ENCODE results near the gene IL4R.
"Not testable (repeated sequence)": the region's sequence is repeated elsewhere in the genome, so short reads cannot be mapped to it uniquely, and the experiment has no call there.

The IL4R gene

DNA sequence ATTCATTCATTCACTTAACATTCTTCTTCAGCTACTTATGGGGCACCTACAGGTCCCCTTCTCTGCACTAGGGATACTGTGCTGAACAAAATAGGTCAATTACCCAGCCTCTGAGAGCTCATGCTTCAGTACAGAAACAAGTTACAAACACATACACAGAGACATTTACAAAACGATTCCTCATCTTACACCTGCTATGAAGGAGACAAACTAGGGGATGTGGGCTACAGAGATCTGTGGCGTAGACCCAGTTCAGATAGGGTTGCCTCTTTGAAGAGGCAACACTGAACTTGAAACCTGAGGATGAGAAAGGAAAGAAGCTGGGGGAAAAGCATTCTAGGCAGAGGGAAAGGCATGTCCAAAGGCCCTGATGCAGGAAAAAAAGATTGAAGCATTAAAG is 93.4 kb downstream of the IL4R start:
- DNase-seq, result no peak

DNA sequence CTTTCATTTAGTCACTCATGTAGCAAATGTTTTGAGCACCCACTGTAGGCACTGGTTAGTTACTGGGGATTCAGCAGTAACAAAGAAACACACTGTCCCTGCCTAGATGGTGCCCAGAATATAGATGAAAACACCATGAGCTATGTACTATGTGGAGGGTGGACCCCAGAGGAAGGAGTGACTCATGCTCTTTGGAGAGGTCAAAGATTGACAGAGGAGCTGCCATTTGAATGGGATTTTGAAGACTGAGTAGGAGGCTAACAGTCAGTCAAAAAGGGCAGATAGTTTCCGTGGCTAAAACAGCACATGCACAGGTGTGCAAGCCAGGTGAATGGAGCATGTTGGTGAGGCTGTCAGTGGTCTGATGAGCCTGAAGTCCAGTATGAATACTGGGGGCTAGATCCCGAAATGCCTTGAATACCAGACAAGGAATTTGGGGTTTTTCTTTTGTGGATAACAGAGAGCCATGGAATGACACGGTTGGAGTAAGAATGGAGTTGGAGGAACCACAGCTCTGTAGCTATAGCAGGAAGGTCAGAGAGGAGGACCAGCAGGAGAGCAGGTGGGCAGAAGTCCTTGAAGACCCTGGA is 94.3 kb downstream of the IL4R start:
- DNase-seq, result peak; percentile 67 to 79 (median 71)

DNA sequence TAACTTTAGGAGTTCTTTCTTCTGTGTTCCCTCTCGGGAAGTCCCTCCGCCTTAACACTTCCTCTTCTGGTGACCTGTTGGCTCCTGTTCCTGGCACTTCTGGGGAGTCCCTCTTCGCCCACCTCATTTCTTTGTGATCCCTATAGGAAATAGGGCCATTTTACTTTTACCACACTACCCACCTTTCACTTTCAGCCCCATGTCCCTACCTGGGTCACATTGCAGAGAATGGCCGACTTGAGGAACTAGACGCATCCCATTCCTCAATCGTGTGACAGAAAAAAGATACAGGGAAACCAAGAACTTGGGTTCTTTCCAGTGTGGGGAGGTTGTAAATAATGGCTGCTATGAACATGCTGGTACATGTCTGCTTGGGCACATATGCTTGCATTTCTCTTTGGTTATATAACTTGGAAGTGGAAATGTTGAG is 94.8 kb downstream of the IL4R start:
- peak; percentile 70 to 85 (median 83) for DNase-seq

DNA sequence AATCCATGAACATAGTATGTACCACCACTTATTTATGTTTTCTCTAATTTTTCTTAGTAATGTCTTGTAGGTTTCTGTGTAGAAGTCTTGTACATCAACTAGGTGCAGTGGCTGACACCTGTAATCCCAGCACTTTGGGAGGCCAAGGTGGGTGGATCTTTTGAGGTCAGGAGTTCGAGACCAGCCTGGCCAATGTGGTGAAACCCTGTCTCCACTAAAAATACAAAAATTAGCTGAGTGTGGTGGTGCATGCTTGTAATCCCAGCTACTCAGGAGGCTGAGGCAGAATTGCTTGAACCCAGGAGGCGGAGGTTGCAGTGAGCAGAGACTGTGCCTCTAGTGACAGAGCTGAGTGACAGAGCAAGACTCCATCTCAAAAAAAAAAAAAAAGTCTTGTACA is 96.2 kb downstream of the IL4R start:
- DNase-seq, result not testable (repeated sequence)

DNA sequence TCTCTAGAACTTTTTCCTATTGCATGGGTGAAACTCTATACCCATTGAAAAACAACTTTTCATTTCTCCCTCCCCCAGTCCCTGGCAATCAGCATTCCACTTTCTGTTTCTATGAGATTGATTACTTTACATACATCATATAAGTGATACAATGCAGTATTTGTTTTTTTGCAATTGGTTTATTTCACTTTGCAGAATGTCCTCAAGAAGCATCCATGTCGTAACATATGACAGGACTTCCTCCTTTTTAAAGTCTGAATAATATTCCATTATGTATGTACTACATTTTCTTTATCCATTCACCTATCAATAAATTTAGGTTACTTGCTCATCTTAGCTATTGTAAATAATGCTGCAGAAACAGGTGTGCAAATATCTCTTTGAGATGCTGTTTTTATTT is 97.0 kb downstream of the IL4R start:
- peak in 2 of 3 donors; percentile 69 to 71 for DNase-seq

DNA sequence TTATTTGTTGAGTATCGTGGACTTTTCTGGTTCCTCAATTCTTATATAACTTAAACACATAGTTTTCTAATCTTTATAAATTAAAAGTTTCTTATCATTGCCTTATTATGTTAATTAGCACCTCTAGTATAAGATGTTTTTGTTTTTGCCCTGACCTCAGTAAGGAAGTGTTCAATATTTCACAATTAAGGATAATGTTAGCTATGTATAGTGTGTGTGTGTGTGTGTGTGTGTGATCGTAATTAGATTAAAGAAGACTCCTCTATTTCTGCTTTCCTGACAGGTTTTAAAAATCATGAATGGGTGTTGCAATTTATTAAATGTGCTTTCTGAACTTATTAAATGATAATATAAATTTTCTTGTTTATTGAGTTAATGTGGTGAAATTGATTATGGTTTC is 100.2 kb downstream of the IL4R start:
- no peak for DNase-seq

Measured in suppressor macrophage treated with lipopolysaccharide for 1 hour (primary cell).